KBM-7 (cell line): Measurements from ENCODE around the gene CFTR.
"Not testable (repeated sequence)": the region's sequence is repeated elsewhere in the genome, so short reads cannot be mapped to it uniquely, and the experiment has no call there.

Experiments
- DNase-seq: peaks from one replicate; pipeline ENCODE4 v3.0.0-alpha.2; 2015
- in situ Hi-C: fragments of 300-500 bp; cut with MboI; formaldehyde crosslinking; loops from 2 replicates; pipeline ENCODE4 v1.14.3; 2020; ENCODE audit warnings: low sequenced_read_pairs, low pct_unique_long_range_greater_than_20kb, mixed read lengths

The CFTR gene

DNA sequence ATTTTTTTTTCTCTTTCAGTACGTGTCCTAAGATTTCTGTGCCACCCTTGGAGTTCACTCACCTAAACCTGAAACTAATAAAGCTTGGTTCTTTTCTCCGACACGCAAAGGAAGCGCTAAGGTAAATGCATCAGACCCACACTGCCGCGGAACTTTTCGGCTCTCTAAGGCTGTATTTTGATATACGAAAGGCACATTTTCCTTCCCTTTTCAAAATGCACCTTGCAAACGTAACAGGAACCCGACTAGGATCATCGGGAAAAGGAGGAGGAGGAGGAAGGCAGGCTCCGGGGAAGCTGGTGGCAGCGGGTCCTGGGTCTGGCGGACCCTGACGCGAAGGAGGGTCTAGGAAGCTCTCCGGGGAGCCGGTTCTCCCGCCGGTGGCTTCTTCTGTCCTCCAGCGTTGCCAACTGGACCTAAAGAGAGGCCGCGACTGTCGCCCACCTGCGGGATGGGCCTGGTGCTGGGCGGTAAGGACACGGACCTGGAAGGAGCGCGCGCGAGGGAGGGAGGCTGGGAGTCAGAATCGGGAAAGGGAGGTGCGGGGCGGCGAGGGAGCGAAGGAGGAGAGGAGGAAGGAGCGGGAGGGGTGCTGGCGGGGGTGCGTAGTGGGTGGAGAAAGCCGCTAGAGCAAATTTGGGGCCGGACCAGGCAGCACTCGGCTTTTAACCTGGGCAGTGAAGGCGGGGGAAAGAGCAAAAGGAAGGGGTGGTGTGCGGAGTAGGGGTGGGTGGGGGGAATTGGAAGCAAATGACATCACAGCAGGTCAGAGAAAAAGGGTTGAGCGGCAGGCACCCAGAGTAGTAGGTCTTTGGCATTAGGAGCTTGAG lies at the start of gene CFTR:
Gene CFTR, plus strand, starts transcription at position 801 of the 830 bp plus-strand sequence. CDS start 70 bp downstream, outside the sequence.
- no peak for DNase-seq
- in situ Hi-C loops = no loop called here

DNA sequence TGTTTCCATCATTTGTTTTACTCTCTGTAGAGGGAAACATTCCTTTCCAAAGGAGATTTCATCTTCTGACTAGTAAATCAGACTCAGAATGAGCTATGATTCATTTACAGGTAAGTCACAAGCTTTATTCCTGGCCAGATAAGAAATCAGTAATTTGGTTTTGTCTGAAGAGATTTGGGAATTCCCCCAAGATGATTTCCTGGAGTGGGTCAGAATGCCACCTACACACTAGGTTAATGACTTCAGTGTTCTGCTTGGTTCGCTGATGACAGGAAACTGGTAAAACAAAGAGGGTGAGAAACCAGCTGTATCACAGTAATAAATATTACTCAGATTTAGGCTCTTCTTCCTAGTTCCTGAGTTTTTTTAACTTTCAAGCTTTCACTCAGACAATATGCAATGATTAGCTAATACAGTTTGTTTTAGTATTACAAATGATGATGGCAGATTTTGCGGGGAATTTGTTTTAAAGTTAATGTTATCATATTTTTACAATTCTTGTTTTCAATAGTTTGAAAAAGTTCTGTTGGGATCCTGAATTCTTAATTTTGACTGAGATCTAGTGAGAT lies 44.3 kb upstream of the CFTR start:
- in situ Hi-C loops = no loop called here
- no peak for DNase-seq

DNA sequence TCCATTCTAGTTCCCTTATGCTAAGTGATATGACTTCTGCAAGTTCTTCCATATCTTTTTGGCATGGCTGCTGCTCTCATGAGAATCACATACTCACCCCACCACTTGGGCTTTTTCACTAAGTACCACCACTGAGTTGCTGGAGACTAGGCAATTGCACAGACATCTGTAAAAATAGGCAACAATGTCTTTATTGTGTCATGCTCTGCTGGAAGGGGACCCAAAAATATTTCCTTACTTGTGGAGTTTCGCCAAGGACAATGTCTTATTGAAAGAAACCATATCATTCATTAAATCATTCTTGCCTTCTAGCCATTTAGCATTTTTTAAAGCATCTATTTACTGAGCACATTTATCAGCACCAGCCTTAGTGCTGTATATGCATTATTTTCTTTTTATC lies 35.2 kb upstream of the CFTR start:
- no peak for DNase-seq
- in situ Hi-C loops = no loop called here

GRCh38 chr7:117445206-117445605 lies 34.6 kb upstream of the CFTR start:
- in situ Hi-C loops = no loop called here
- no peak for DNase-seq

DNA sequence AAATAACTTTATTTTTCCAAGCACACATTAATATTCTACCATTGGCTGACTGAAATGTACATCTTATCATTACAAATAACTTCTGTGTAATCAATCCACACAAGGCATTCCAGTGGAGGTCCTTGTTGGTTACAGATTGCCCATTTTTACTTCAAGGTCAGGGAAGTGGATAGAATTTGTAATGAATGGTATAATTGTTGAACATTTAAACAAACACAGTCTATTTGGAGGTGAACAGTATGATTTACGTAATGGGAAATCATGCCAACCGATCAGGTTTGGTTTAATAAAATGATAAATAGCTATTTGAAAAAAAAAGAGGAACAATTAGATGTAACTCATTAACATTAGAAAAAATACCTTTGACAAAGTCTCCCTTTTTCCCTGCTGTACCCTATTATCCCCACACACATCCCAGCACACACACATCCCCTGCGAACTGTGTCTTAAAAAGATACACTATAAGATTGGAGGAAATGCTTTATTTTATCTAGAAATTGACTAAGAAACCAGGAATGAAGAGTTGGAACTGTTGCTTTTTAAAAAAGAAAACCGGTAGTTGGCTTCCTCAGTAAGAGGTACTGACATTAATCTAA lies 33.5 kb upstream of the CFTR start:
- no peak for DNase-seq
- in situ Hi-C loops = no loop called here

DNA sequence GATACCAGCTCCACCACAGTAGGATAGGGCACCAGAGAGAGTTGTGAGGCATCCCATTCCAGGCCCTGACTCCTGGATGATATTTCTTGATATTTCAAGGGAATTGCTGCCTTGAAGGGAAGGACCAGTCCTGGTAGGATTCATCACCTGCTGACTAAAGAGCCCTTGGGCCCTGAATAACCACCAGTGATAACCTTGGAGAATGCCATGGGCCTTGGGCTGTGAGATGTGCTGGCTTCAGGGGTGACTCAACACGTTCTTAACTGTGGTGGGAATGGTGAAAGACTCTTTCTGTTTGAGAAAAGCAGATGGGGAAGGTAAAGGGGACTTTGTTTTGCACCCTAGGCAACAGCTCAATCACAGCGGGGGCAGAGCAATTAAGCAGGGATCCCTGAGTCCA lies 31.2 kb upstream of the CFTR start:
- in situ Hi-C loops = no loop called here

GRCh38 chr7:117458977-117459583 lies 20.7 kb upstream of the CFTR start:
- in situ Hi-C loops = no loop called here
- peak; percentile 41 for DNase-seq

More for the DNA sequence above, 31.2 kb upstream of the CFTR start:
- DNase-seq = no peak

- DNase-seq = no peak
- in situ Hi-C loops = no loop called here
Observed at GRCh38 chr7:117459735-117460134, 20.1 kb upstream of the CFTR start.

DNA sequence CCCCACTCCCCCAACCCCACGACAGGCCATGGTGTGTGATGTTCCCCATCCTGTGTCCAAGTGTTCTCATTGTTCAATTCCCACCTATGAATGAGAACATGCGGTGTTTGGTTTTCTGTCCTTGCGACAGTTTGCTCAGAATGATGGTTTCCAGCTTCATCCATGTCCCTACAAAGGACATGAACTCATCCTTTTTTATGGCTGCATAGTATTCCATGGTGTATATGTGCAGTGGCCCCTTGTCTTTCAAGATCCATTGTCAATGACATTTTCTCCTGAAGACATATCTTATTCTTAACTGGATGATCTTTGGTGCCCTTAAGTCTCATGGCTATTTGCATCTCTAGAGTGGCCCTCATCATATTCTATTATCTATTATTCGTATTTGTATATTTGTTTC lies 19.0 kb upstream of the CFTR start:
- in situ Hi-C loops, DNase-seq: not testable (repeated sequence)

DNA sequence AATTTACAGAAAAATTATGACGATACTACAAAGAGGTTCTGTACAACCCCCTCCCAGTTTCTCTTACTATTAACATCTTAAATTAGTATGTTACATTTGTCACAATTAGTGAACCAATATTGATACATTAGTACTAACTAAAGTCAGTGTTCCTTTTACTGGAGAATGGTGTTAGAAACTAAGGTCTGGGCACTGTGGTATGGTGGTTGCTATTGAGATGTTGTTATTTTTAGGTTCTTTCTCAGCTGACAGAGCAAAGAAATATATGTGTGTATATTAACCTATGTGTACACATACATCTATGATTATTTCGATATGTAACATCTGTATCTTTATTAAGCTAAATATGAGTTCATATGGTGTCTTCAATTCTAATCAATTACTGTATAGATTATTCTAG lies 11.7 kb upstream of the CFTR start:
- in situ Hi-C loops = no loop called here
- DNase-seq = no peak

DNA sequence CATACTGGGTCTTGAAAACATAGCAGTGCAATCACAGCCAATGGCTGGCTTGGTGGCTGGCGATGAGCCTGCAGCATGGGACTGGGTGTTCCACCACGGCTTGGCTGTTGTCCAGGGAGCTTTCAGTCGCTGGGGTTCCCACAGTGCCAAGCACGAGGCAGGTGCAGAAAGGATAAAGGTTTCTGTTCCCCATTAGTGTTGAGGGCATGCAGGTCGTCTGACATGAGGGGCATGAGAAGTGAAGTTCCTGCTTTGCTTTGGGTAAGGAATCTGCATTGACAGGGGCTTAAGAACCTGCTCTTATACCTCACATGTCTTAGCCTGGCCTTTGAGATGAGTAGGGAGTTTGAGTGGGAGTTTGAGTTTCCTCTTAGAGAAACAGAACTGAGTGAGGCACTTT lies 9.0 kb upstream of the CFTR start:
- DNase-seq = no peak
- in situ Hi-C loops = no loop called here

DNA sequence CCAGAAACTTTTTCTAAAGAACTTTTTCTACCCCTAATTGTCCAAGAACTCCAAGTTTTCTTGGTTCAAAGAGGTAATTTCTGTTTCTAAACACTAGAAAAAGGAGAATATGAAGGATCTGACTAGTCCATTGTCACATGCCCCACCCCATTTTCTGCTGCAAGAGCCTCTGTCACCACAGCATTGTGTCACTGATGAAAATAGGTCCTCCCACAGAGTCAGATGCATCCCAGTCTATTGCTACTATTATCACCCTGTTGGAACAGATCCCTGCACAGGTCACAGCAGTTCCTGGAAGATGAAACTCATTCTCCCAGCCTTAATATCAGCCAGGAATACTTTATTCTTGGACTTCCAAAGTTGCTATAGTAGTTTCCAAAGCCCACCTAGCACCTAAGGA lies 7.5 kb upstream of the CFTR start:
- DNase-seq = no peak
- in situ Hi-C loops = no loop called here

- in situ Hi-C loops = no loop called here
- DNase-seq = no peak
Observed at GRCh38 chr7:117476557-117477215, 3.1 kb upstream of the CFTR start.

DNA sequence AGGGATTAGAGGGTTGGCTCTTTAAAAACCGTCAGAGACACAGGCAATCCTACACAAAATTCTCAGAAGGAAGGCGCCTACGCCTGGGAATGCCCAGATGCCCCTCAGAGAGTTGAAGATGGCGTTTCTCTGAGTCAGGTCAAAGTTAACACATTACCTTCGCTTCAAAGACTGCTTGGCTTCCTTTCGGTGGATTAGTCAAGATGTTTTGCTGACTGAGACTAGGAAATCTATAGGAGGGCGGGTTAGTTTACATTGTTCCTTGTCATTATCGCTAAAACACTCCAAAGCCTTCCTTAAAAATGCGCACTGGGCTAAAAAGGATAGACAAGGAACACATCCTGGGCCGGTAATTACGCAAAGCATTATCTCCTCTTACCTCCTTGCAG lies 995 bp upstream of the CFTR start:
- in situ Hi-C loops = no loop called here
- no peak for DNase-seq

DNA sequence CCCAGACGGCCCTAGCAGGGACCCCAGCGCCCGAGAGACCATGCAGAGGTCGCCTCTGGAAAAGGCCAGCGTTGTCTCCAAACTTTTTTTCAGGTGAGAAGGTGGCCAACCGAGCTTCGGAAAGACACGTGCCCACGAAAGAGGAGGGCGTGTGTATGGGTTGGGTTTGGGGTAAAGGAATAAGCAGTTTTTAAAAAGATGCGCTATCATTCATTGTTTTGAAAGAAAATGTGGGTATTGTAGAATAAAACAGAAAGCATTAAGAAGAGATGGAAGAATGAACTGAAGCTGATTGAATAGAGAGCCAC lies 184 bp downstream of the CFTR start:
- no peak for DNase-seq
- in situ Hi-C loops = no loop called here

GRCh38 chr7:117480978-117481377 lies 1.2 kb downstream of the CFTR start:
- in situ Hi-C loops = no loop called here
- DNase-seq = no peak

DNA sequence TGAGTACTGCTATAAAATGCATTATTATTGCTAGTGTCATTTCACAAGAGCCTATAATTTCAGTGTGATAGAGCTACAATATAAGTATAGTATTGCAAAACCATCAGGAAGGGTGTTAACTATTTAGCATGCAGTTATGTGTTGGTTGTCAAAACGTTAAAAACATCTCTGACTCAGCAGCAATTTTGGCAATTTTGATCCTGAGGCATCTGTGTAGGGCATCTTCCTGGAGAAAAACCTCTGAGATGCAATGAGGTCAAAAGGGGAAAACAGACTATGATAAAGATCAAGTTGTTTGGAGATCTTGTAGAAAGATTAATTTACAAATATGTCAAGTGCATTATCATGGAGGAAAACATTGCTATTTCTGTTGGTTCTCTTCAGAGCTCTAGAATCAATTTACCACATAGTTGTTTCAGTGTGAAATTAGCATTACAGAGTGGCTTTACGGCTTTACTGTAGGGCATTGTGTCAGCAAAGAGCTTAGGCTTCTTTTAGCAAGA lies 5.3 kb downstream of the CFTR start:
- no peak for DNase-seq
- in situ Hi-C loops = no loop called here

DNA sequence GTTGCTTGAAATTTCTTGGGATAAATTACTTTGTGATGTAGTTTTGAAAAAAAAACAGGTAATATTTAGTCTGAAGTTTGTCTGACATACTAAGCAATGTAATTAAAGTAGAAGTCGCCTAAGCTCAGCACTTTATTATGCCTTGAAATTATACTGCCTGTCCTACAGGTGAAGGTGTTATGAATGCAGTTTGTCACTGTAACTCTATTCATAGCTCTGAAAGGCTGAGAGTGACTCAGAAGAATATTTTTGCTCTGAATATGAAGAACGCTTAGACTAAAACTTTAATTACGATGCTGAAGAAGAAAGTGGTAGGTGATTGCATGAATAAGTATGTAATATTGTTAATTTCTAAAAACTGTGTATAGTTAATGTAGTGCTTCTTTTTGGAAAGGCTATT lies 9.2 kb downstream of the CFTR start:
- DNase-seq = no peak
- in situ Hi-C loops = no loop called here

DNA sequence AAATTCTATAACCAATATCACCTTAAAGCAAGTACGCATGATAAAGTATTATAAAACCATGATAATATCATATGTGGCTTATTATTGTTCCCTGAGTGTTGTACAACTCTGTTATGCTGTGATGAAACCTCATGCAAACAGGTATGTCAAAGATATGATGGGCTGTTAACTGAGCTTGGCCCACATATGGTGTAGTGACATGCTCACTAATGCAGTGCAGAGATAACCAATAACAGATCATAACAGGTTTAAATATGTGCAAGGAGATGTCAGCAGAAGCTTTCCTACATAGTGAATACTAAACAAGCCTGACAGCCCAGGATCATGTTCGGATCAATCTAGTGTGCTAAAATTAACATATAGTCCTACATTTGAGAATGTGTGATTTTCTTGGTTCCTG lies 9.6 kb downstream of the CFTR start:
- in situ Hi-C loops = no loop called here

DNA sequence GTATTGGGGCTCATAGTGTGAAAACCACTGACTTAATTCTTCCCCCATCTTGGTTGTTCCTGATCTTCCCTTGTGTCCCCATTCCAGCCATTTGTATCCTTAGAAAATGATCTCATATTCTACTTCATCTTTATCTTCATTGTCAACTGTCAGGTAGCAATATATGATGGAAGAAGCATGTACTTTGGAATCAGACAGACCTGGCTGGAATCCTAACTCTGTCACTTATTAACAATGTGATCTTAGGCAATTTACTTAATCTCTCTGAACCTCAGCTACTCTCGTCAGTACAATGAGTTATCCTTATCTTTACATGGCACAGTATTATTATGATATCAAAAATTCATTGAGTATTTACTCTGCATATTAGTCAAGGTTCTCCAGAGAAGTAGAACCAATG lies 10.1 kb downstream of the CFTR start:
- DNase-seq = no peak
- in situ Hi-C loops = no loop called here

More for the DNA sequence above, 9.6 kb downstream of the CFTR start:
- no peak for DNase-seq
